GM21825 (cell line): ENCODE data around the gene PCDH9.

Experiments
- ATAC-seq: cut with Tn5 transposase; IDR thresholded peaks from one replicate; pipeline ENCODE4 v1.9.1; 2021; ENCODE audit warnings: mild to moderate bottlenecking, moderate library complexity; ENCODE audit not compliant: unreplicated experiment

Gene PCDH9

DNA sequence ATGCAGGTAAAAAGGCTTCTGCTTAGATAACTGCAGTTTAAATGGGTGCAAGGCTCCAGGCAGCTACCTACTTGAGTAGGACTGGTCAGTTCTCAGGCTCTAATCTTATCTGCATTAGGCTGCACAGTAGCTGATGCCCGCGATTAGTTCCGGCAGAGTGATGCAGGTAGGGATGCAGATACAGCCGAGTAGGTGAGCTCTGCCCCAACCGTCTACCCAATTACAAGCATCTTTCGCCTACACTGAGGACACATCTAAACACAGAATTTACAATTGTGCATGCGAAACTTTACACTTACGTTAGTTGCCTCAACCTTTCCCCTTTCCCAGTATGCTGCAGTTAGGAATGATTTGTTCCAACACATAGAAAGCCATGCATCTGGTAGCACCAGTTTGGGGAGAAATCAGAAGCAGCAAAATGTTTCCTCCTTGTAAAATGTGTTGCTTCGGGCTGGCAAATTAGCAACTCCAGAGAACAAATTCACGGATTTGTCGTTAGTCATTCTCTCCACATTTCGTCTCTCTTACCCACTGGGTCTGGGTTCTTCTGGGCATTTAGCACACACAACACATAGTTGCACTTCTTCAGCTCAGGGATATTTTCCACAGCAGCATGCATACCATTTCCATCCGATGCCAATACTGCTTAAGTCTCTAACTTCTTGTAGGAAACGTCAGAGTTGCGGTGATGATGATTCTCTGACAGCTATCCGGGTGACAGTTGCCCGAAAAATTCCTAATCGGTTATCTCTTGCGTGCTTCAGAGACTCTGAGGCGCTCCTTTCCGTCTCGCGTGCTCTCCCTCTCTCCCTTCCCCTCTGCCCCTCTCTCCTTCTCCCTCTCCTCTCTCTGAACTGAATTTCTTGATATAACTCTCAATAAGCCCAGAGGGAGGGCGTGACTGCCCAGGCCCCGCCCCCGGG, at the start of gene PCDH9:
TSS of gene PCDH9 (minus strand) at position 856 of the 923 bp plus-strand sequence. CDS start 1,896 bp downstream, outside the sequence.
- peak; percentile 5 for ATAC-seq

DNA sequence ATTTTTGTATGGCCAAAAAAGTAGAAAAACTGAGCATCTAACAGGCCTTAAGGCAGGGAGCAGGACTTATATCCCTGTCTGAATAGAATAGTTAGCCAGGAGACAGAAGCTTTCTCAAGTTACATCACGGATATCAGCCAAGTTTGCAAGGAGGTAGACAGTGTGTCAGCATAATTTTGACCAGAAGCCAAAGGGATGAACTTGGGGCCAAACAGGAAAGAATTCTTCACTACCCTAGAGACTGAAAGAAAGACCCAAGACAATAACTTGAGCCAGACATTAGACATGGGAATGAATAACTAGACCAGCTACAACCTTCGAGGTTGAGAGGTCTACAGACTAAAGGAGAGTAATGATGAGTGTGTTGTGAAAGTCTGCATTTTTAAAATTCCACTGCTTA, 48.1 kb upstream of the PCDH9 start:
- ATAC-seq = no peak

DNA sequence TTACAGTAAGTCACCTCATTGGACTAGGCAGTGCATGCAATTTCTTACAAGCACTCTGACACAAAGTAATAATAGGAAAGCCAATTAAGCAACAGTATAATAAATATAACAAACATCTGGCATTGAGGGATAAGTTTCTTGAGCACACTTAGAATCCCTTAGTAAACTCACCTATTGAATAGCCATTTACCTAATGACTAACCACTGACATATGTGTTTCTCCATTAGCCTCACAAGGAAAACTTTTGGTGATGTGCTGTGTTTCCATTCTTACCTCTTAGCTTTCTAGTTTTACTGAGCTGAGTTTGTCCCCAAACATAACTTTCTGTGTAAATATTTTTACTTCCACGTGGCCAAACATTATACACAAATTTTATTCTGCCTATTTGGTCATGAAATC, 47.4 kb upstream of the PCDH9 start:
- no peak for ATAC-seq

- no peak for ATAC-seq
Measured at GRCh38 chr13:67275351-67275960, 45.3 kb upstream of the PCDH9 start.

- ATAC-seq = no peak
Measured at GRCh38 chr13:67273001-67273400, 42.9 kb upstream of the PCDH9 start.

DNA sequence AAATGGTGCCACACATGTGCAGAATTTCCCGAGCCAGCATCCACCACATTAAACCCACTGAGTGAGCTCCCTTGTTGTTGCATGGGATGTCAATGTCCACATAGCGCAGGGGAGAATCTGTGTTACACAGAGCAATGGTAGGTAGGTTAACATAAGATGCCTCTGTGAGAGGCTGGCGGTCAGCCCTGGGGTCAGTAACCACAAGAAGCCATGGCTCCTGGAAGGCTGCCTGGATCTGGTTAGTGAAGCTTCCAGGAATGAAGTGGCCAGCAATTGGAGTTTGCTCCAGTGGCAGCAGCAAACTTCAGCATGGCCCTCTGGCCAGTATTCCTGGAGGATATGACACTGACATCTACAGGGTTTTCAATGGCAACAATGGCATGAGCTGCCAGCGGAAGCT, 37.0 kb upstream of the PCDH9 start:
- ATAC-seq = no peak

- ATAC-seq = no peak
Measured at GRCh38 chr13:67259208-67259607, 29.1 kb upstream of the PCDH9 start.

- peak; percentile 57 for ATAC-seq
Measured at GRCh38 chr13:67258482-67258881, 28.3 kb upstream of the PCDH9 start.

GRCh38 chr13:67238861-67239260, 8.7 kb upstream of the PCDH9 start:
- ATAC-seq = no peak

DNA sequence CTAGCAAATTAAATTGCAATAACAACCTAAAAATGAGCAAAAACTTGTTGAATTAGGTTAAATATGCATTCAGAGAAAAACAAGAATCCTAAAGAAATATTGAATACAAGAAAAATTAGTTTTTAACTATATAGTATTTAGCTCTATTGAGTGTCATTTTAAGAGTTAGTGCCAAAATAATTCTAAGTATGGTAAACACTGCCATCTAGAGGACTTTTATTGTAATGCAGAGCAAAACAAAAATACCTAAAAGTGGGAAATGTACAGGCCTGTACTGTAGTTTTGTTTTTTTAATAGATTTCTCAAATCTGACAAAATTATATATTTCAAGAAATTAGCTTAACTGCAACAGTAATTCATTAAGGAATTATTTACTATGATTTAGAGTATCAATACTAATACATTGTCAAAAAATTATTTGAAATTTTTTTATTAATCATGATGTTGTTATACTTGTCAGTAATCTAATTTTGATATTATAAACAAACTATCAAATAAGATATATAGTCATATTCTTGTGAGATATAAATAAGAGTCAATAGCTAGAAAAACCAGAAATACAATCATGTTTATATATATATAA, 8.2 kb upstream of the PCDH9 start:
- ATAC-seq = peak; percentile 80

- no peak for ATAC-seq
Measured at GRCh38 chr13:67235265-67235664, 5.1 kb upstream of the PCDH9 start.

GRCh38 chr13:67232384-67232783, 2.2 kb upstream of the PCDH9 start:
- ATAC-seq = no peak

- no peak for ATAC-seq
Measured at GRCh38 chr13:67231289-67232000, 1.3 kb upstream of the PCDH9 start.

GRCh38 chr13:67230404-67231288, 510 bp upstream of the PCDH9 start:
- peak; percentile 98 for ATAC-seq

- no peak for ATAC-seq
Measured at GRCh38 chr13:67228916-67229315, 1.2 kb downstream of the PCDH9 start.

DNA sequence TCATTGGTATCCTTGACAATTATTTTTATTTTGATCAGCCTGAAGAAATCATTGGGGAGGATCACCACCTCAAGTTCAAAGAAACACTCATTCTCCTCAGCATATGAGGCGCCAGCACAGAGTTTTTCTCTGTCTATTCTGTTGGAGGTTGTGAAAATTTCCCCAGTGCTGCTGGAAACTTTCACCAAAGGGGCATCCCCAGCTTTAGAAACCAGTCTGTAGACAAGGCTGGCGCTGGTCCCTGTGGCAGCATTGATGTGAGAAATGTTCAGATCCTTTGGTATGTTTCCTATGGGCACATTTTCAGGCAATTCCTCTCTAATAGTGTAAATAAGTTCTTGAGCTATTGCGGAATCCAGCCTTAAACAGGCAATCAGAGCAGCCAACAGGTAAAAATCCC, 2.1 kb downstream of the PCDH9 start:
- no peak for ATAC-seq

GRCh38 chr13:67227131-67227983, 2.8 kb downstream of the PCDH9 start:
- ATAC-seq = no peak

DNA sequence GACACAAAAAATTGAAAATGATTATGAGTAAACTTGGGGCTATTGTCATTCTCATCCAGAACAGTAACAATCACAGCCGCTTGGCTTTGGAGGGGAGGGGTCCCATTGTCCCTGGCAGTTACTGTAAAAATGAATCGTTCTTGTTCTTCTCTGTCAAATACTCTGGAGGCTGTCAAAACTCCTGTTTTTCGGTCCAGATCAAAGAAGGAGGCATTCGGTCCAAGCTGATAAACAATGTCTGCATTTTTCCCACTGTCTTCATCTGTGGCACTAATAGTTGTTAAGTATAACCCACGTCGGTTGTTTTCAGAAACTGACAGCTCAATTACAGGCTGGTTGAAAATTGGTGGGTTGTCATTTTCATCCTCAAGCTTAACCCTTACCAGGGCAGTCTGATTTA, 3.4 kb downstream of the PCDH9 start:
- ATAC-seq = no peak
